HepG2 (cell line): ENCODE data around the gene EEF1A2. TPM values are rescaled to one million over a fixed set of nuclear protein-coding genes. Genes with fewer than 3 reads are reported as not detected.

Experiments used
- GABPB1 ChIP-seq: IDR thresholded peaks from 2 replicates; pipeline ENCODE4 v1.6.1; 2016; ENCODE audit warnings: mild to moderate bottlenecking, missing genetic modification reagents, moderate library complexity, missing compliant biosample characterization
- HNF4A ChIP-seq: sonication (generic); formaldehyde crosslinking; IDR thresholded peaks from 2 replicates; pipeline ENCODE4 v1.4.0; 2020; ENCODE audit warnings: missing genetic modification reagents
- HOXA3 ChIP-seq: sonication (generic); formaldehyde crosslinking; IDR thresholded peaks from 2 replicates; pipeline ENCODE4 v1.5.0; 2020; ENCODE audit warnings: missing genetic modification reagents
- KMT2B ChIP-seq: IDR thresholded peaks from 2 replicates; pipeline ENCODE4 v1.6.1; 2016; ENCODE audit warnings: missing genetic modification reagents, missing compliant biosample characterization
- MYC ChIP-seq: sonication (generic); formaldehyde crosslinking; IDR thresholded peaks from 2 replicates; pipeline ENCODE4 v1.9.0; 2021; ENCODE audit warnings: missing genetic modification reagents, borderline replicate concordance
- NFE2L1 ChIP-seq: sonication (generic); formaldehyde crosslinking; IDR thresholded peaks from 2 replicates; pipeline ENCODE4 v1.4.0; 2020; ENCODE audit warnings: missing genetic modification reagents, mild to moderate bottlenecking, borderline replicate concordance
- PRDM4 ChIP-seq: sonication (generic); formaldehyde crosslinking; IDR thresholded peaks from 2 replicates; pipeline ENCODE4 v1.9.0; 2021; ENCODE audit warnings: missing genetic modification reagents, borderline replicate concordance
- XRCC5 ChIP-seq: fragments of 200-400 bp; formaldehyde crosslinking; optimal IDR thresholded peaks from 2 replicates; pipeline ENCODE3; 2017; ENCODE audit warnings: mild to moderate bottlenecking, low read length
- ZBTB7B ChIP-seq: sonication (generic); formaldehyde crosslinking; IDR thresholded peaks from 2 replicates; pipeline ENCODE4 v1.4.0; 2020; ENCODE audit warnings: missing genetic modification reagents
- ZEB1 ChIP-seq: IDR thresholded peaks from 2 replicates; pipeline ENCODE4 v1.6.1; 2012; ENCODE audit warnings: mild to moderate bottlenecking, low read depth, inconsistent platforms; ENCODE audit not compliant: insufficient replicate concordance
- ZFX ChIP-seq: sonication (generic); formaldehyde crosslinking; IDR thresholded peaks from 2 replicates; pipeline ENCODE4 v1.4.0; 2020; ENCODE audit warnings: mild to moderate bottlenecking, low read depth, missing genetic modification reagents, moderate library complexity
- ZIK1 ChIP-seq: sonication (generic); formaldehyde crosslinking; IDR thresholded peaks from 2 replicates; pipeline ENCODE4 v1.5.0; 2020; ENCODE audit warnings: mild to moderate bottlenecking, low read depth, missing genetic modification reagents, borderline replicate concordance
- ZNF280D ChIP-seq: sonication (generic); formaldehyde crosslinking; IDR thresholded peaks from 2 replicates; pipeline ENCODE4 v1.5.1; 2020; ENCODE audit warnings: mild to moderate bottlenecking, missing genetic modification reagents
- ZNF644 ChIP-seq: IDR thresholded peaks from 2 replicates; pipeline ENCODE4 v1.6.1; 2016; ENCODE audit warnings: low read depth
- ZNF775 ChIP-seq: sonication (generic); formaldehyde crosslinking; IDR thresholded peaks from 2 replicates; pipeline ENCODE4 v1.4.0; 2020; ENCODE audit warnings: missing genetic modification reagents, mild to moderate bottlenecking, moderate library complexity, borderline replicate concordance
- ZNF780A ChIP-seq: sonication (generic); formaldehyde crosslinking; IDR thresholded peaks from 2 replicates; pipeline ENCODE4 v1.8.0; 2022; ENCODE audit warnings: mild to moderate bottlenecking, missing genetic modification reagents, moderate library complexity
- ZNF781 ChIP-seq: sonication (generic); formaldehyde crosslinking; IDR thresholded peaks from 2 replicates; pipeline ENCODE4 v1.5.1; 2020; ENCODE audit warnings: borderline replicate concordance, mild to moderate bottlenecking, missing genetic modification reagents; ENCODE audit errors: not compliant biosample characterization
- ZZZ3 ChIP-seq: sonication (generic); formaldehyde crosslinking; IDR thresholded peaks from 2 replicates; pipeline ENCODE4 v1.4.0; 2020; ENCODE audit warnings: missing genetic modification reagents, mild to moderate bottlenecking, borderline replicate concordance
- polyA plus RNA-seq, 8 experiments: library from polyadenylated mRNA; depleted of rRNA in 3 of 8; stranded (reverse) in 7 of 8; unstranded in 1 of 8; fragments of >200 nt; fragmentation: Illumina TruSeq in 4 of 8; extraction: Trizol in 4 of 8; gene quantifications; 2 replicates each; pipeline versions ENCODE4 v1.2.1 to v1.2.3, GENCODE V29; 2011 to 2016; ENCODE audit warnings: low read depth in 4 of 8, missing spikeins in 1 of 8, mixed read lengths in 1 of 8; ENCODE audit not compliant: insufficient read depth in 1 of 8
- total RNA-seq, 5 experiments: library from RNA; depleted of rRNA; stranded (reverse); fragments of >200 nt; fragmentation: Illumina TruSeq; extraction: Trizol; gene quantifications; 2 replicates each; pipeline ENCODE4 v1.2.3, GENCODE V29; 2016; ENCODE audit warnings: low read depth in 1 of 5
- TF ChIP-seq, protein P1 (sequence below): IDR thresholded peaks from 2 replicates; pipeline ENCODE4 v1.6.1; 2016; ENCODE audit warnings: mild to moderate bottlenecking
- TF ChIP-seq, protein P2 (sequence below): sonication (generic); formaldehyde crosslinking; IDR thresholded peaks from 2 replicates; pipeline ENCODE4 v1.5.0; 2020; ENCODE audit warnings: mild to moderate bottlenecking, missing genetic modification reagents

The EEF1A2 gene
- total and polyA plus RNA-seq, 2 of the 13 experiments (the other 11 are each of a cell fraction or from before 2014, with no cell fraction given) = 0.44 to 0.87 TPM

GRCh38 chr20:63452821-63453523, 45.9 kb downstream of the EEF1A2 start (continued):
- TF ChIP-seq PRDM4 (CRISPR knock-in tag) (no peak), XRCC5 (peak; percentile 29), KMT2B (CRISPR knock-in tag) (no peak), ZIK1 (no peak), GABPB1 (CRISPR knock-in tag) (peak; percentile 32; the same call in 1 of the 2 replicates), ZNF644 (no peak), HNF4A (CRISPR knock-in tag) (no peak), ZNF781 (CRISPR knock-in tag) (peak; percentile 31), ZZZ3 (no peak), ZEB1 (no peak), ZNF775 (CRISPR knock-in tag) (no peak), ZNF780A (CRISPR knock-in tag) (no peak), HOXA3 (CRISPR knock-in tag) (no peak), ZBTB7B (CRISPR knock-in tag) (peak; percentile 42; the same call in 1 of the 2 replicates), ZNF280D (CRISPR knock-in tag) (0 out of 2 replicates have a peak, but pooled peaks have one; percentile 24), NFE2L1 (CRISPR knock-in tag) (no peak), ZFX (CRISPR knock-in tag) (peak; percentile 46; the same call in 1 of the 2 replicates), MYC (CRISPR knock-in tag) (peak; percentile 30; the same call in 1 of the 2 replicates)
- TF ChIP-seq, protein P1, sequence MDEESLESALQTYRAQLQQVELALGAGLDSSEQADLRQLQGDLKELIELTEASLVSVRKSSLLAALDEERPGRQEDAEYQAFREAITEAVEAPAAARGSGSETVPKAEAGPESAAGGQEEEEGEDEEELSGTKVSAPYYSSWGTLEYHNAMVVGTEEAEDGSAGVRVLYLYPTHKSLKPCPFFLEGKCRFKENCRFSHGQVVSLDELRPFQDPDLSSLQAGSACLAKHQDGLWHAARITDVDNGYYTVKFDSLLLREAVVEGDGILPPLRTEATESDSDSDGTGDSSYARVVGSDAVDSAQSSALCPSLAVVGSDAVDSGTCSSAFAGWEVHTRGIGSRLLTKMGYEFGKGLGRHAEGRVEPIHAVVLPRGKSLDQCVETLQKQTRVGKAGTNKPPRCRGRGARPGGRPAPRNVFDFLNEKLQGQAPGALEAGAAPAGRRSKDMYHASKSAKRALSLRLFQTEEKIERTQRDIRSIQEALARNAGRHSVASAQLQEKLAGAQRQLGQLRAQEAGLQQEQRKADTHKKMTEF (CRISPR knock-in tag) = no peak
- TF ChIP-seq, protein P2, sequence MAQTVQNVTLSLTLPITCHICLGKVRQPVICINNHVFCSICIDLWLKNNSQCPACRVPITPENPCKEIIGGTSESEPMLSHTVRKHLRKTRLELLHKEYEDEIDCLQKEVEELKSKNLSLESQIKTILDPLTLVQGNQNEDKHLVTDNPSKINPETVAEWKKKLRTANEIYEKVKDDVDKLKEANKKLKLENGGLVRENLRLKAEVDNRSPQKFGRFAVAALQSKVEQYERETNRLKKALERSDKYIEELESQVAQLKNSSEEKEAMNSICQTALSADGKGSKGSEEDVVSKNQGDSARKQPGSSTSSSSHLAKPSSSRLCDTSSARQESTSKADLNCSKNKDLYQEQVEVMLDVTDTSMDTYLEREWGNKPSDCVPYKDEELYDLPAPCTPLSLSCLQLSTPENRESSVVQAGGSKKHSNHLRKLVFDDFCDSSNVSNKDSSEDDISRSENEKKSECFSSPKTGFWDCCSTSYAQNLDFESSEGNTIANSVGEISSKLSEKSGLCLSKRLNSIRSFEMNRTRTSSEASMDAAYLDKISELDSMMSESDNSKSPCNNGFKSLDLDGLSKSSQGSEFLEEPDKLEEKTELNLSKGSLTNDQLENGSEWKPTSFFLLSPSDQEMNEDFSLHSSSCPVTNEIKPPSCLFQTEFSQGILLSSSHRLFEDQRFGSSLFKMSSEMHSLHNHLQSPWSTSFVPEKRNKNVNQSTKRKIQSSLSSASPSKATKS = no peak
